Sigmoid colon (tissue), 4 donors: ENCODE data around the gene ARHGEF10L.

ENCODE experiments used
- CTCF ChIP-seq, 4 experiments: fragments of 450-650 bp in 3 of 4; fragments of 200-600 bp in 1 of 4; IDR thresholded peaks; one replicate each; pipeline ENCODE4 v1.5.1; 2016 to 2019; ENCODE audit warnings: antibody characterized with exemption in 4 of 4, mild to moderate bottlenecking in 3 of 4, moderate library complexity in 2 of 4
- EP300 ChIP-seq, 4 donors: sonication (generic); formaldehyde crosslinking; IDR thresholded peaks; one replicate each; pipeline ENCODE4 v1.6.1; 2017; ENCODE audit warnings: antibody characterized with exemption in 4 of 4
- POLR2A ChIP-seq, 2 donors: fragments of 450-650 bp; IDR thresholded peaks; one replicate each; pipeline ENCODE4 v1.6.1; 2016; ENCODE audit warnings: antibody characterized with exemption in 2 of 2, mild to moderate bottlenecking in 2 of 2, moderate library complexity in 2 of 2
- POLR2AphosphoS5 ChIP-seq, 4 donors: sonication (generic); formaldehyde crosslinking; IDR thresholded peaks; one replicate each; pipeline ENCODE4 v1.6.1; 2017; ENCODE audit warnings: antibody characterized with exemption in 4 of 4

GRCh38 chr1:17630986-17631385 is 91.5 kb downstream of the ARHGEF10L start:
- TF ChIP-seq EP300 (IDR thresholded peaks at IDR 0.05) (no peak), POLR2A (IDR thresholded peaks at IDR 0.05) (no peak), CTCF (IDR thresholded peaks at IDR 0.05) (no peak), POLR2AphosphoS5 (IDR thresholded peaks at IDR 0.05) (no peak)
